Spleen (tissue), 7 donors: ENCODE results near the gene TMEM35B.

Experiments
- CTCF ChIP-seq, 11 experiments: fragments of 200-600 bp in 7 of 11; fragments of 450-650 bp in 4 of 11; sonication (generic) in 4 of 11; IDR thresholded peaks in 8 of 11; conservative IDR thresholded peaks in 3 of 11; 1 replicate in 7 of 11; 2 replicates in 4 of 11; pipeline versions ENCODE4 v1.4.0 to v1.8.0; 2016 to 2021; ENCODE audit warnings: antibody characterized with exemption in 11 of 11, inconsistent platforms in 4 of 11, mild to moderate bottlenecking in 1 of 11
- POLR2A ChIP-seq, 3 donors: fragments of 450-650 bp; IDR thresholded peaks; one replicate each; pipeline ENCODE4 v1.5.1; 2017; ENCODE audit warnings: antibody characterized with exemption in 3 of 3, mild to moderate bottlenecking in 1 of 3
- donor health status: DM: no; HTN: no; CAD: no; lungs with moderate emphysema.
- donor health status: DM: no; HTN: no; CAD: no.
- donor health status: DM: no; HTN: no; CAD: no.

GRCh38 chr1:34975771-34976170 is 9.4 kb downstream of the TMEM35B start:
- TF ChIP-seq CTCF (IDR thresholded peaks at IDR 0.05 in 8 of 11, conservative IDR thresholded peaks at IDR 0.05 in 3 of 11) (no peak), POLR2A (IDR thresholded peaks at IDR 0.05) (no peak)
